HG02623 (cell line): ENCODE data around the gene CLECL1.
A peak's percentile ranks its signal among the peaks of the same experiment; 100 is the strongest.

Experiments
- ATAC-seq: cut with Tn5 transposase; IDR thresholded peaks from one replicate; pipeline ENCODE4 v1.9.1; 2021; ENCODE audit warnings: moderate library complexity; ENCODE audit not compliant: unreplicated experiment

The CLECL1 gene

DNA sequence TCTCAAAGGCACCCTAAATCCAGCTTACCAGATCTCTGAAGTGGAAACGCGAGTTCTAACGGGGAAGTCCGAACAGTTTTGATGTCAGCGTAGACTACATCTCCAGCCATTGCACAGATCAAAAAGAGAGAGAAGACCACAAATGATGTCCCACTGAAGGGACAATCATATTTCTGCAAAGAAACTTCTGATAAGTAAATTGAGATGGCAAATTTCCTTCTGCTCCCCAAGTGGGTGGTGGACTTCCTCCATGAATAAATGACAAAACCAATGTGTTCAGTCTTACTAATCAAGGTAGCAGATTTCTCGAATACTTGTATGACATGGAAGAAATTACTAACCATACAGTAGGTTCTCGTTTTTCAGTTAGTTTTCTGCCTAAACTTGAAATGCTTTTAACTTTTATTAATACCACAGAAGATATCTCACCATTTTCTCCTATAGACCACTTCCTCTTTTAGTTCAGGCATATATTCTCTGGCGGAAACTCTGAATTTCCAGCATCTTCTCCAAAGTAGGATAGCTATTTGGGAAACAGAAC, at the start of gene CLECL1:
CLECL1 (minus strand) TSS at position 177 of the 541 bp plus-strand sequence.
- no peak for ATAC-seq

GRCh38 chr12:9781360-9781759, 48.5 kb upstream of the CLECL1 start:
- ATAC-seq: no peak

DNA sequence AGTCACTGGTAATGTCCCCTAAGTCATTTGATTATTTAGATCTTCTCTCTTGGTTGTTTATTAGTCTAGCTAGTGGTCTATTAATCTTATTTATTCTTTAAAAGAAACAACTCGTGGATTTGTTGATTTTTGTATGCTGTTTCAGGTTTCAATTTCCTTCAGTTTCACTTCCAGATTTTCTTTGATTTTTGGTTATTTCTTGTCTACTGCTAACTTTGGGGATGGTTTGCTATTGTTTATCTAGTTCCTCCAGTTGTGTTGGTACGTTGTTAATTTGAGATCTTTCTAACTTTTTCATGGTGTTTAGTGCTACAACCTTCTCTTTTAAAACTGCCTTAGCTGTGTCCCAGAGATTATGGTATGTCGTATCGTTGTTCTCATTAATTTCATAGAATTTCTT, 46.3 kb upstream of the CLECL1 start:
- ATAC-seq: no peak

GRCh38 chr12:9776781-9777180, 43.9 kb upstream of the CLECL1 start:
- no peak for ATAC-seq

- no peak for ATAC-seq
Measured at GRCh38 chr12:9773216-9773877, 40.5 kb upstream of the CLECL1 start.

DNA sequence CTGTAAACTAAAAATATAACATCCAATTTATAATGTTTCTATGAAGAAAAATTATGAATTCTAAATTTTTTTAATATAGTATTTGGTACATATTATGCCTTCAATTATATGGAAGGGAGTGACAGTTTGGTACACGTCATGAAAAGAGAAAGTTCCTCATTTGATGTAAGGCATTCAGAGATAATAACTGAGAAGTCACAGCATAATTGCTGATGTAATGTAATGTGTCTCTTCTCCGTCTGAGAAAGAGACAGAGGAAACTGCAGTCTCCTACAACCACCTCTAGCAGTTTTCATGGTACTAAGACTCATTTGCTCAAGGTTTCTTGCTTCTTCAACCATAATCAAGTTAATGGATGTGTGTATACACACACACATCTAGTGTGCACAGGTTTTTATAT, 30.1 kb upstream of the CLECL1 start:
- no peak for ATAC-seq

- ATAC-seq: no peak
Measured at GRCh38 chr12:9762369-9762768, 29.5 kb upstream of the CLECL1 start.

- ATAC-seq: no peak
Measured at GRCh38 chr12:9761419-9761781, 28.5 kb upstream of the CLECL1 start.

GRCh38 chr12:9760699-9761418, 28.0 kb upstream of the CLECL1 start, which contains the start of gene CD69:
TSS of gene CD69 (minus strand) at chr12:9760901. CDS start at chr12:9760820, 81 bp downstream.
- peak; percentile 39 for ATAC-seq

GRCh38 chr12:9760120-9760519, 27.2 kb upstream of the CLECL1 start:
- no peak for ATAC-seq

DNA sequence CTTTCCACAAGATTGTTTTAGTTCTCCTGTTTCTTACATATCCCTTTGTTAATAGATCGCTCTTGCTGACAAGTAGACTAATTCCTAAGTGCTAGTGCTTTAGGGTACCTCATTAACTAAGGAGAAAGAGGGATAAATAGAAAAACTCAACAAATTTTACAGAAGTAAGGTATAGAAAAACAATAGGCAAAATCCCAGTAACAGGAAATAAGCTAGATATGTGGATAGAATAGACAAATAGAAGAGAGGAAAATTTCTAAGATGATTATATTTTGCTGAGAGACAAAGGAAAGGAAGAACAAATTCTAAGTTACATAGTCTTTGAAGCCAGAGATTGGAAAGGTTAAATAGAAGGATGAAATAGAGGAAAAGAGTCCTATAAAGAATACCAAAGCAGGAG, 26.8 kb upstream of the CLECL1 start:
- no peak for ATAC-seq

DNA sequence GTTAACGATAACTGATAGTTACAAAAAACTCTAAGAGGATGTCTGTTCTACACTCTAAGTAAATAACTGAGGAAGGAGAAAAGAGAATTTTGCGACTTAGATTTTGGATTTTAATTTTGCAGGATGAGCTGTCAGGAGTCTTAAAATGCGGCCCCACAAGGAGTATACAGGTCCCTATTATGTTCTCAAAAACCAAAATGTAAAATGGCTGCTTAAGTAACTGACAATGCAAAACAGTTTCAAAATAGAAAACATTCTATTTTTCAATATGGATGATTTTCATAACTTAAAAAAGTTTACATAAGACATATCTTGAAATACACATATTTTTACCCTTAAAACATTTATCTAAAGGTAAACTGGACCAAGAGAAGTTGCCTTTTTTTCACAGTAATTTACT, 25.2 kb upstream of the CLECL1 start:
- no peak for ATAC-seq

GRCh38 chr12:9757433-9758025, 24.6 kb upstream of the CLECL1 start:
- no peak for ATAC-seq

GRCh38 chr12:9756706-9757105, 23.8 kb upstream of the CLECL1 start:
- no peak for ATAC-seq

DNA sequence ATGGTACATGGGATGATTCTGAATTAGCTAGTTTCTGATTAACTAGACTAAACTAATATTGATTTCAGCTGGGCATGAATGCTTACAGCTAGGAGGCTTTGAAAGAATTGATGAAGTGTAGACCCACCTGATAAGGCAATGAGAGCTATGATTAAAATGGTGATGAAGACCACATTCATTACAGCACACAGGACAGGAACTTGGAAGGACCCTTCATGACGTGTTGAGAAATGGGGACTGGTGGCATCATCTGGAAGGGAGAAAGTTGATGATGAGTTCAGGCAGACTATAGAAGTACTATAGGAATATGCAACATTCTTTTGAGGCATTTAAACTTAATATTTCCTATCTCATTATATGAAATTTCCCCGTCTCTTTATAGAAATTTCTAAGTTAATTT, 23.3 kb upstream of the CLECL1 start:
- no peak for ATAC-seq

GRCh38 chr12:9755567-9755966, 22.7 kb upstream of the CLECL1 start:
- no peak for ATAC-seq

- no peak for ATAC-seq
Measured at GRCh38 chr12:9755035-9755434, 22.1 kb upstream of the CLECL1 start.

GRCh38 chr12:9754099-9754927, 21.4 kb upstream of the CLECL1 start:
- no peak for ATAC-seq

DNA sequence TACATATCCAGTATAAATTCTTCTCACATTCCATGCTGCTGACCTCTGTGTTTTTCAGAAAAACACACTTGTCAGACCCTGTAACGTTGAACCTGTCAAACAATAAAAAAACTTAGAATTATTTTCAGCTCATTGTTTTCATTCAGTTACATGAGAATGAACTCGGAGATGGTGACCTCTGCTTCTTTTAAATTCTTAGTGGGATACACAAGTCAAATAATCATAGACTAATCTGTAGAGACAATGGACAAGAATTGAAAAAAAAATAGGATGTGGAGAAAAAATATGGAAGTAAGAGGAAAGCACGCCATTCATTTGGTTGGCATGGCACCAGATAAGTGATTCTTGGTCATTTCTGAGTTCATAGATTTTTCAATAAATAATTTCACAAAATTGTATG, 20.6 kb upstream of the CLECL1 start:
- no peak for ATAC-seq

DNA sequence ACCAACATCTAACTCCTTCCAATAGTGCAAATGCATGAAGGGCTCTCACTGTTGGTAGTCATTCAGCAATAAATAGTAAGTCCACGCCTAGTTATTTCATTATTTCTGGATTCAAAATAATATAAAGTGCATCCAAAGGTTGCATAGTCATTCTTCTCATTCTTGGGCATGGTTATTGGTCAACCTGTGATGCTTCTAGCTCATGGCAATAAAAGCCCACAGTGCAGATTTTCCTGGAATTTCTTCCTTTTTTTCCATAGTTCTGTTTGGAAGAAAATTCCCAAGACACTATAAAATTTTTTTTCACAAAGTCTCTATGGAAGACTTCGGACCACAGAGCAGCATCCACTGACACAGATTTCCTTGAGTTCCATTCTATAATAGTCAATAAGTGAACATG, 20.2 kb upstream of the CLECL1 start:
- ATAC-seq: no peak
